Naive thymus-derived CD8-positive, alpha-beta T cell (primary cell): ENCODE measurements around the gene OTOF. TPM values are rescaled to one million over a fixed set of nuclear protein-coding genes. Genes with fewer than 3 reads are reported as not detected.

Experiments used
- ATAC-seq, 2 donors: fragments of 150-1000 bp; cut with Tn5 transposase in 1 of 2; sonication (Bioruptor Pico), chemical (Tn5 transposase) in 1 of 2; 1 replicate in 1 of 2; 2 replicates in 1 of 2; pipeline ENCODE4 v1.10.0; 2021; ENCODE audit warnings: mild to moderate bottlenecking in 2 of 2, moderate library complexity in 2 of 2
- POLR2A ChIA-PET: fragments of 350-600 bp; sonication (Branson Sonifier 250); formaldehyde crosslinking; loops from one replicate; lab custom pipeline; 2021; ENCODE audit warnings: antibody characterized with exemption; lab: Charles Lee
- DNase-seq, 10 donors: peaks; one replicate each; pipeline versions ENCODE4 v3.0.0 to v3.0.0-alpha.2; 2020 to 2022
- H3K27ac Mint-ChIP-seq, 10 donors: one replicate each; pipeline ENCODE4 v1.8.0; 2020 to 2022; ENCODE audit warnings: mild to moderate bottlenecking in 10 of 10, mixed read lengths in 10 of 10, moderate library complexity in 4 of 10, inconsistent platforms in 1 of 10
- H3K27me3 Mint-ChIP-seq, 5 donors: one replicate each; pipeline ENCODE4 v1.8.0; 2021 to 2022; ENCODE audit warnings: mixed read lengths in 5 of 5
- H3K36me3 Mint-ChIP-seq, 3 donors: one replicate each; pipeline ENCODE4 v1.8.0; 2020 to 2022; ENCODE audit warnings: mixed read lengths in 3 of 3, mild to moderate bottlenecking in 2 of 3, inconsistent platforms in 1 of 3
- H3K4me1 Mint-ChIP-seq, 4 donors: one replicate each; pipeline ENCODE4 v1.8.0; 2021 to 2022; ENCODE audit warnings: mixed read lengths in 4 of 4
- H3K4me3 Mint-ChIP-seq, 10 donors: one replicate each; pipeline ENCODE4 v1.8.0; 2020 to 2022; ENCODE audit warnings: mild to moderate bottlenecking in 10 of 10, mixed read lengths in 10 of 10, moderate library complexity in 6 of 10, inconsistent platforms in 1 of 10
- H3K9me3 Mint-ChIP-seq, 9 donors: one replicate each; pipeline ENCODE4 v1.8.0; 2020 to 2022; ENCODE audit warnings: mixed read lengths in 9 of 9, mild to moderate bottlenecking in 3 of 9, inconsistent platforms in 1 of 9, moderate library complexity in 1 of 9
- polyA plus RNA-seq, 3 donors: library from polyadenylated mRNA; unstranded; fragments of 300-500 nt; fragmentation: Illumina TruSeq; gene quantifications; one replicate each; pipeline ENCODE4 v1.2.3, GENCODE V29; 2021
- total RNA-seq, 8 experiments: library from RNA in 2 of 8; stranded (reverse) in 2 of 8; gene quantifications; one replicate each; pipeline ENCODE4 v1.2.3 and lab custom pipeline; 2021 to 2026

The OTOF gene
- total and polyA plus RNA-seq, 5 experiments from 2014 or later = 0.08 to 0.23 (median 0.11) TPM; not detected in 1

DNA sequence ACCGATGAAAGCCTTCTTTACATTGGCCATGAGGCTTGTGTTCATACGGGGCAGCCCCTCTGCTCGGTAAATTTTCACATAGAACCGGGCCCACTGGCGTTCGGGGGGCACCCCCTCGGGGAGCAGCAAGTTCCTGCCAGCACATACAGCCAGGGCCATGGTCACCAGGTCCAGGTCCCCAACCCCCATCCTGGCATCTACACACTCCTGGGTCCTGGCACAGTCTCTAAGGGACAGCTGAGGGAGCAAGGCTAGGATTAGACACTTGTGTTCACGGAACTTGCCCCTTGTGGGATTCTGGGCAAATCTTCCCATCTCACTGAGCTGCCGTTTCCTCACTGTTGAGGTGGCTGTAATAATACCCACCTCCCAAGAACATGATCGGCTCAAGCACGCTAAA is 5.6 kb upstream of the OTOF start:
- no peaks in the 10 kb centered on the region for H3K9me3 Mint-ChIP-seq
- H3K27me3 Mint-ChIP-seq = peaks cover 0 to 22% (median 3%) of the 10 kb centered on the region in 5 donors
- no peak overlapping the region for H3K4me3 Mint-ChIP-seq
- POLR2A ChIA-PET = no interaction called here
- no peak overlapping the region for H3K27ac Mint-ChIP-seq
- H3K4me1 Mint-ChIP-seq = no peaks in the 10 kb centered on the region
- no peak for DNase-seq
- ATAC-seq = no peak
- no peaks in the 10 kb centered on the region for H3K36me3 Mint-ChIP-seq

DNA sequence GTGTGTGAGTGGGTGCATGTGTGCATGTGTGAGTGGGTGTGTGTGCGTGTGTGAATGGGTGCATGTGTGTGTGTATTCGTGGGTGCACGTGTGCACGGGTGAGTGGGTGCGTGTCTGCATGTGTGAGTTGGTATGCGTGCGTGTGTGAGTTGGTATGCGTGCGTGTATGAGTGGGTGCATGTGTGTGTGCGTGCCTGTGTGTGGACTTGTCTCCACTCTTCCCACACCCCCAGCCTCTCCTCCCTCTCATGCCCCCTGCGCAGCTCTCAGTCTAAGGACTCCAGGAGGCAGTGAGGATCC is 5.1 kb upstream of the OTOF start:
- no peak for DNase-seq
- H3K9me3 Mint-ChIP-seq = no peaks in the 10 kb centered on the region
- peaks cover 0 to 22% (median 3%) of the 10 kb centered on the region in 5 donors for H3K27me3 Mint-ChIP-seq
- no peaks in the 10 kb centered on the region for H3K36me3 Mint-ChIP-seq
- no peaks in the 10 kb centered on the region for H3K4me1 Mint-ChIP-seq
- ATAC-seq = no peak
- POLR2A ChIA-PET = no interaction called here
- H3K27ac Mint-ChIP-seq = peak overlapping the region in 1 of 10 donors; percentile 44
- H3K4me3 Mint-ChIP-seq = no peak overlapping the region

DNA sequence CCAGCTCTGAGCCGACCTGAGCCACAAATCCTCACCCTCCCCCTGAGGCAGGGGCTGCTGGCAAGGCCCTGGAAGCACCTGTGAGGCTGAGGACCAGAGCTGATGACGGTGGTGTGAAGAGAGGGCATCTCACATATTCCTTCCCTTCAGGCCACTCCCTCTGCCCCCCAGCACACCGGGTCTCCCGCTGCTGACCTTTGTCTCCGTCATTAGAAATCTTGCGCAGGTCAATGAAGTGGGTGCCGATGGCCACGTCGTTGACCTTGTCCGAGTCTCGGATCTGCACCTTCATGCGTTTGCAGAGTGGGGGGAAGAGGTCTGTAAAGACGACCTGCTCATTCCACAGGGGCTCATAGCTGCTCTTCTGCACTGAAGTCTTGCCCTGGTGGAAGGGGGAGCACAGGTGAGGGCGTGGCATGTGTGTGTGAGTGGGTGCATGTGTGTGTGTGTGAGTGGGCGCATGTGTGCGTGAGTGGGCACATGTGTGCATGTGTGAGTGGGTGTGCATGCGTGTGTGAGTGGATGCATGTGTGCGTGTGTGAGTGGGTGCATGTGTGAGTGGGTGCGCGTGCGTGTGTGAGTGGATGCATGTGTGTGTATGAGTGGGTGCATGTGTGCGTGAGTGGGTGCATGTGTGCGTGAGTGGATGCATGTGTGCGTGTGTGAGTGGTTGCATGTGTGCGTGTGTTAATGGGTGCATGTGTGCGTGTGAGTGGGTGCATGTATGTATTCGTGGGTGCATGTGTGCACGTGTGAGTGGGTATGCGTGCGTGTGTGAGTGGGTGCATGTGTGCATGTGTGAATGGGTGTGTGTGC is 4.5 kb upstream of the OTOF start:
- ATAC-seq = no peak
- H3K4me1 Mint-ChIP-seq = peaks cover 3 to 5% (median 5%) of the 10 kb centered on the region in 4 donors
- POLR2A ChIA-PET = no interaction called here
- no peaks in the 10 kb centered on the region for H3K36me3 Mint-ChIP-seq
- no peaks in the 10 kb centered on the region for H3K9me3 Mint-ChIP-seq
- no peak for DNase-seq
- H3K27ac Mint-ChIP-seq = peak overlapping the region in 2 of 10 donors; percentile 30 to 44
- peaks cover 0 to 26% (median 4%) of the 10 kb centered on the region in 5 donors for H3K27me3 Mint-ChIP-seq
- H3K4me3 Mint-ChIP-seq = no peak overlapping the region

DNA sequence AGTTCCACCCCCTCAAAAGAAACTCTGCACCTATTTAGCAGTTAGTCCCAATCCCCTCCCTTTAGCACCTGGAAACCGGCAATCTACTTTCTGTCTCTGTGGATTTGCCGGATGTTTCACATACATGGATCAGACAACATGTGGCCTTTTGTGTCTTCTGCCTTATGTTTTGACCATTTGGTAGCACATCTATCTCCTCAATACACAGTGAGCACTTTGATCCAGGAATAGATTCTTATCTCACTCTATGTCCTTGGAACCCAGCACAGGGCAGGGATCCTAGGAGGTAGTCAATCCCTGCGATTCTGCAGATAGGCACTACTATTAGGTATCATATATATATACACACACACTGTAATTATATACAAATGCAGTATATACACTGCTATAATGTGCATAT is 3.8 kb upstream of the OTOF start:
- Mint-ChIP-seq H3K27me3 (peaks cover 0 to 26% (median 4%) of the 10 kb centered on the region in 5 donors), H3K36me3 (no peaks in the 10 kb centered on the region), H3K4me3 (no peak overlapping the region), H3K4me1 (peaks cover 3 to 6% (median 5%) of the 10 kb centered on the region in 4 donors), H3K27ac (no peak overlapping the region), H3K9me3 (no peaks in the 10 kb centered on the region)
- POLR2A ChIA-PET = no interaction called here
- DNase-seq = no peak
- ATAC-seq = no peak

- H3K4me3 Mint-ChIP-seq = no peak overlapping the region
- DNase-seq (no peak), ATAC-seq (no peak)
- peaks cover 3 to 6% (median 5%) of the 10 kb centered on the region in 4 donors for H3K4me1 Mint-ChIP-seq
- POLR2A ChIA-PET = no interaction called here
- peaks cover 0 to 22% (median 3%) of the 10 kb centered on the region in 5 donors for H3K27me3 Mint-ChIP-seq
- no peaks in the 10 kb centered on the region for H3K36me3 Mint-ChIP-seq
- H3K9me3 Mint-ChIP-seq = no peaks in the 10 kb centered on the region
- H3K27ac Mint-ChIP-seq = no peak overlapping the region
These were observed 2.9 kb upstream of the OTOF start for GRCh38 chr2:26480566-26481423.

DNA sequence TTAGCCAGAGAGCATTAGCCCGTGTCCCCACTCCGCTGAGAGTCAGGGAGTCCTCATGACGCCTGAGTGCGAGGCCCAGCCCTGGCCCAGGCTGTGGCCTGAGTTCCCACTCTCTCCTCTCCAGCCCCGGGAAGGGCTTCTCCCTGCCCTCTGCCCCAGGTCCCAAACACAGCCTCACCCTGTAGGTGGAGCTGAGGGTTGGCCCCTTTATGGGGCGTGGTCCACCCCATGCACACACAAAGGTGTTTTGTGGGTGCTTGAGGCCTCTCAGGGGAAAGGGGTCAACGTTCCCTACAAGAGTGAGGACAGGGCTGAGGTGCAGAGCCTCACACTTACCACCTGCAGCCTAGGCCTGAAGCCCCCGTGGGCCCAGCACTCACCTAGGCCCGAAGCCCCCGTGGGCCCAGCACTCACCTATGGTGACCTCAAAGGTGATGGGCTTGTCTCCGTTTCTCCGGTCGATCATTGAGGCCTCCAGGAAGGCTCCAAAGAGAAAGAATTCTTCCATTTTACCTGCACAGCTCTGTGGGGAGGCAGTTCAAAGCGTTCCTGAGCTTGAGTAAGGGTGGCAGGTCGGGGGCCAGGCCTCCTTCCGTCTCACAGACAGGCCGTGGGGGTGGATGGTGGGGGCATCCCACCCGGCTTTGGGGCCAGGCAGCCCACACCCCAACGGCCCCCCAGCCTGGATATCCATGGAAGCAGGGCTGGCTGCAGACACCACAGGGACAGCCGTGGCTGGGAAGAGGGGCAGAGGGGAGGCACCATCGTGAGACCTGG is 2.1 kb upstream of the OTOF start:
- DNase-seq (no peak), ATAC-seq (no peak)
- Mint-ChIP-seq H3K4me1 (peaks cover 3 to 6% (median 5%) of the 10 kb centered on the region in 4 donors), H3K36me3 (no peaks in the 10 kb centered on the region), H3K27ac (no peak overlapping the region), H3K4me3 (no peak overlapping the region), H3K9me3 (no peaks in the 10 kb centered on the region), H3K27me3 (peaks cover 0 to 13% (median 2%) of the 10 kb centered on the region in 5 donors)
- POLR2A ChIA-PET = no interaction called here

GRCh38 chr2:26479131-26479788 is 1.3 kb upstream of the OTOF start:
- peaks cover 0 to 12% (median 0%) of the 10 kb centered on the region in 5 donors for H3K27me3 Mint-ChIP-seq
- no peaks in the 10 kb centered on the region for H3K36me3 Mint-ChIP-seq
- DNase-seq = no peak
- H3K9me3 Mint-ChIP-seq = no peaks in the 10 kb centered on the region
- H3K4me3 Mint-ChIP-seq = no peak overlapping the region
- no peak for ATAC-seq
- H3K4me1 Mint-ChIP-seq = peaks cover 3 to 6% (median 5%) of the 10 kb centered on the region in 4 donors
- no peak overlapping the region for H3K27ac Mint-ChIP-seq
- POLR2A ChIA-PET = no interaction called here

DNA sequence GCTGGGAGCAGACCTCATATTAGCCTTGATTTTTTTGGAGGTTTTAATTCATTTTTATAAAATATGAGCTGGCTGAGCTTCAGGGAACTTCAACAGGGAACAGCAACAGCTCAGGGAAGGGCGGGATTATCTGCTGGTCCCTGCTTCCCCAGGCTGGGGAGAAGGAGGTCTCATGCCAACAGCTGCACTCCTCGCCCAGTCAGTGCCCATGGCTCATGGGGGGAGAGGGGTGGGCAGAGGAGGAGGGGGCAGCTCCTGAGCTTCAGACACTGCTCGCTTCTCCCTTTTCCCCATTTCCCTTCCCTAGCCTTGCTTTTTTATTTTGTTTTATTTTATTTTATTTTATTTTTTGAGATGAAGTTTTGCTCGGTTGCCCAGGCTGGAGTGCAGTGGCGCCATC is 442 bp upstream of the OTOF start:
- DNase-seq = no peak
- Mint-ChIP-seq H3K27me3 (peaks cover 0 to 10% (median 0%) of the 10 kb centered on the region in 5 donors), H3K4me3 (no peak overlapping the region), H3K4me1 (peaks cover 3 to 6% (median 5%) of the 10 kb centered on the region in 4 donors), H3K9me3 (no peaks in the 10 kb centered on the region), H3K36me3 (no peaks in the 10 kb centered on the region), H3K27ac (no peak overlapping the region)
- POLR2A ChIA-PET = interaction anchor here (0.6 kb wide), 1 partner anchor 695 kb away, joined by 3 read pairs; no protein-coding TSS in a partner anchor
- no peak for ATAC-seq

DNA sequence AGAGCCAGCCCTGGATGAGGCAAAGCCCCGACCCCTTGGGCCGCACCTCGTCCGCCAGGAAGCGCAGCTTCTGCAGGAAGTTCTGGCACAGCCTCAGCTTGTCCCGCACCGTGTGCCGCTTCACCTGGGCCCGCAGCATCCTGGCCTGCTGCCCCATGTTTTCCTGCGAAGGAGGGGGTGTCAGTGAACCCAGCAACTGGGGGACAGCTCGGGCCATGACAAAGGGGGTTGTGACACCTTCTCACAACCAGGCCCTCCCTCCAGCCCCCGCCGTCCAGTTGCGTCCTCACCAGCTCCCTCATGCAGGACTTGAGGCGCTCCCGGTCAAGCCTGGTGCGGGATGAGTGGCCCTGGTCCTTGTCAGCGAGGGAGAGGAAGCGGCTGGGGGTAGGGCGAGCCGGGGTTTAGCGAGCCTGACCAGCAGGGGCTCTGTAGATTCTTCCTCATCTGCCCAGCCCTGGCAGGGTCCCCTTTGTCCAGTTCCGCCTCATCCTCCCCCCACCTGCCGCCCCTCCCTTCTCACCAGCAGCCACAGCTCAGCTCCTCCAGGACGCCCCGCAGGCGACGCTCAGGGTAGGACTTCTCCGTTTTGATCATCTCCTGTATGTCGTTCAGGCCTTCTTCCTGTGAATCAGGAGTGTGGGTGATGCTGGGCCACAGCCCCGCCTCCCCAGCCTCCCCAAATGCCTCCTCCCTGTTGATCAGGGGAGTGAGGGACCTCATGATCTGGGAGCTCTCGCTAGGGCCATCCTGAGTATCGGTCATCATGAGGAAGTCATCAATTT is 606 bp downstream of the OTOF start:
- Mint-ChIP-seq H3K36me3 (no peaks in the 10 kb centered on the region), H3K27me3 (peaks cover 0 to 4% (median 0%) of the 10 kb centered on the region in 5 donors), H3K4me1 (peaks cover 3 to 6% (median 5%) of the 10 kb centered on the region in 4 donors), H3K9me3 (no peaks in the 10 kb centered on the region), H3K4me3 (peak overlapping the region in 6 of 10 donors; percentile 19 to 70 (median 36)), H3K27ac (peak overlapping the region in 6 of 10 donors; percentile 9 to 76 (median 44))
- ATAC-seq (no peak), DNase-seq (no peak)
- POLR2A ChIA-PET = no interaction called here

DNA sequence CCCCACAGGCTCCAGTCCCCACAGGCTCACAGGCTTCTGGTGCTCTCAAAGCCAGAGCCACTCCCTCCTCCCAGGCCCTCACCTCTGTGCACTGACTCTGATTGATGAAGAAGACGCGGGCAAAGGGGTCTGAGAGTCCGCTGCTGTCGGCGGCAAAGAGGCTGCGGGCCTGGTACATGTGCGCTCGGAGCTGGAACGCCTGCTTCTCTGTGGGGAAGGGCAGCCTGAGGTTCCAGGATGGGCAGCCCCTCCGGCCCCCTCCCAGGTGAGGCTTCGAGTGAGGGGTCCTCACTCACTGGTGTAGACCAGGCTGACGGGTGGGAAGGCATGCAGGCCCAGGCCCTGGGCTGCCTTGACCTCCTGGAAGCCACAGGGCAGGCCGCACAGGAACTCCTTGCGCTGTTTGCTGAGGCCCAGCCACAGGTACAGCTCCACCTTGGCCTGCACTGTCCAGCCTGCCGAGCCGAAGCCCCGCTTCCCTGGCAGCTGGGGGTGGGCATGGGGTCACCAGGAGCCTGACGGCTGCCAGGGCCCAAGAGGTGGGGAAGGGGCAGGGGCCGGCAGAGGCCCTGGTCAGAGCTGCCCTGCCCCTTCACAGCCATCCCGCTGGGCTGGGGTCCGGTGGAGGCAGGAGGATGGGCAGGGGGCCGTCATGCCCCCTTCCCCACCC is 2.0 kb downstream of the OTOF start:
- H3K9me3 Mint-ChIP-seq = no peaks in the 10 kb centered on the region
- no peak overlapping the region for H3K27ac Mint-ChIP-seq
- DNase-seq (no peak), ATAC-seq (no peak)
- POLR2A ChIA-PET = no interaction called here
- peaks cover 0 to 4% (median 0%) of the 10 kb centered on the region in 5 donors for H3K27me3 Mint-ChIP-seq
- no peak overlapping the region for H3K4me3 Mint-ChIP-seq
- no peaks in the 10 kb centered on the region for H3K36me3 Mint-ChIP-seq
- peaks cover 3 to 6% (median 5%) of the 10 kb centered on the region in 4 donors for H3K4me1 Mint-ChIP-seq

- Mint-ChIP-seq H3K27ac (no peak overlapping the region), H3K4me3 (peak overlapping the region in 1 of 10 donors; percentile 20), H3K27me3 (peaks cover 0 to 4% (median 0%) of the 10 kb centered on the region in 5 donors), H3K36me3 (no peaks in the 10 kb centered on the region), H3K9me3 (peaks cover 0 to 2% (median 0%) of the 10 kb centered on the region in 9 donors), H3K4me1 (peaks cover 3 to 6% (median 5%) of the 10 kb centered on the region in 4 donors)
- ATAC-seq (no peak), DNase-seq (no peak)
- POLR2A ChIA-PET = no interaction called here
These were observed 2.9 kb downstream of the OTOF start for GRCh38 chr2:26475037-26475436.
